Ovary (tissue), 9 donors: ENCODE data around the gene IFFO2. TPM values are rescaled to one million over a fixed set of nuclear protein-coding genes. Genes with fewer than 3 reads are reported as not detected.

Experiments
- DNase-seq, 5 donors: peaks; one replicate each; pipeline ENCODE4 v3.0.0-alpha.2; 2019 to 2020
- H3K27ac ChIP-seq, 2 donors: fragments of 200-600 bp; one replicate each; pipeline versions ENCODE4 v1.5.1 to v1.8.0; 2019 to 2022
- H3K27me3 ChIP-seq: fragments of 200-600 bp; one replicate; pipeline ENCODE4 v1.8.0; 2022
- H3K36me3 ChIP-seq: fragments of 200-600 bp; sonication (generic); one replicate; pipeline ENCODE4 v1.5.1; 2019
- H3K4me1 ChIP-seq: one replicate; pipeline ENCODE4 v1.8.1; 2013; ENCODE audit warnings: mild to moderate bottlenecking, moderate library complexity; ENCODE audit not compliant: insufficient read depth
- H3K4me3 ChIP-seq: fragments of 200-600 bp; sonication (generic); one replicate; pipeline ENCODE4 v1.5.1; 2017
- H3K9me3 ChIP-seq, 2 donors: fragments of 200-600 bp in 1 of 2; sonication (generic) in 1 of 2; one replicate each; pipeline versions ENCODE4 v1.5.1 to v1.8.1; 2013 to 2019; ENCODE audit warnings: mild to moderate bottlenecking in 1 of 2, moderate library complexity in 1 of 2
- EP300 ChIP-seq: sonication (generic); formaldehyde crosslinking; IDR thresholded peaks from one replicate; pipeline ENCODE4 v1.6.1; 2017; ENCODE audit warnings: antibody characterized with exemption
- POLR2A ChIP-seq: fragments of 450-650 bp; IDR thresholded peaks from one replicate; pipeline ENCODE4 v1.6.1; 2017; ENCODE audit warnings: antibody characterized with exemption, mild to moderate bottlenecking, moderate library complexity
- WGBS, 3 donors: extraction: QIAGEN DNeasy Blood & Tissue Kit in 1 of 3; methylation state at CpG; one replicate each; pipeline versions ENCODE4 v1.1.5 to v1.1.7; 2013 to 2017; 5-methylcytosine and 5-hydroxymethylcytosine counted together
- intact Hi-C, 4 donors: fragments of 100-400 bp; cut with DNase I; formaldehyde crosslinking; loops; one replicate each; pipeline versions ENCODE4 v1.11.0 to v1.15.1; 2022 to 2023
- polyA plus RNA-seq, 2 donors: library from polyadenylated mRNA; stranded (reverse); fragments of 200-250 nt in 1 of 2; fragments of 350-450 nt in 1 of 2; fragmentation: Illumina TruSeq in 1 of 2; extraction: RNeasy Lipid Tissue Mini Kit (QIAGEN cat#74804) in 1 of 2; gene quantifications; one replicate each; pipeline ENCODE4 v1.2.3, GENCODE V29; 2013 to 2014
- total RNA-seq, 7 donors: library from RNA; depleted of rRNA in 2 of 7; stranded (reverse); fragments of >200 nt in 2 of 7; fragmentation: NEBNext Ultra II Directional in 3 of 7; extraction: Animal tissue kit (Norgen Biotek cat#: 25700) in 3 of 7; gene quantifications; one replicate each; pipeline versions ENCODE4 v1.1.0 to v1.2.4, GENCODE V29; 2016 to 2023
- TF ChIP-seq, protein P1 (sequence below), 3 donors: fragments of 450-650 bp in 2 of 3; fragments of 200-600 bp in 1 of 3; IDR thresholded peaks; one replicate each; pipeline versions ENCODE4 v1.5.1 to v1.8.0; 2016 to 2022; ENCODE audit warnings: antibody characterized with exemption in 3 of 3, mild to moderate bottlenecking in 1 of 3
- donor health status: DM: no; HTN: no; CAD: no; lungs with moderate emphysema.
- donor health status: DM: no; HTN: no; CAD: no.
- donor health status: Bipolar disorder and iron deficiency.
- donor health status: DM: yes; HTN: yes; CAD: no.
- donor health status: DM: no; HTN: no; CAD: no.
- donor health status: DM: yes; HTN: yes; CAD: no.

The IFFO2 gene
- total and polyA plus RNA-seq, 9 donors = 3.4 to 11.2 (median 6.2) TPM

- DNase-seq = no peak
- Histone ChIP-seq H3K27me3 (no peaks in the 10 kb centered on the region), H3K9me3 (no peaks in the 10 kb centered on the region), H3K4me1 (no peaks in the 10 kb centered on the region), H3K36me3 (no peaks in the 10 kb centered on the region), H3K4me3 (no peak overlapping the region), H3K27ac (no peak overlapping the region)
- 95 to 97% (median 96%) methylated on average over 23 of the region's 23 CpGs for WGBS, 3 donors
- intact Hi-C loops = no loop called here
- TF ChIP-seq, protein P1, sequence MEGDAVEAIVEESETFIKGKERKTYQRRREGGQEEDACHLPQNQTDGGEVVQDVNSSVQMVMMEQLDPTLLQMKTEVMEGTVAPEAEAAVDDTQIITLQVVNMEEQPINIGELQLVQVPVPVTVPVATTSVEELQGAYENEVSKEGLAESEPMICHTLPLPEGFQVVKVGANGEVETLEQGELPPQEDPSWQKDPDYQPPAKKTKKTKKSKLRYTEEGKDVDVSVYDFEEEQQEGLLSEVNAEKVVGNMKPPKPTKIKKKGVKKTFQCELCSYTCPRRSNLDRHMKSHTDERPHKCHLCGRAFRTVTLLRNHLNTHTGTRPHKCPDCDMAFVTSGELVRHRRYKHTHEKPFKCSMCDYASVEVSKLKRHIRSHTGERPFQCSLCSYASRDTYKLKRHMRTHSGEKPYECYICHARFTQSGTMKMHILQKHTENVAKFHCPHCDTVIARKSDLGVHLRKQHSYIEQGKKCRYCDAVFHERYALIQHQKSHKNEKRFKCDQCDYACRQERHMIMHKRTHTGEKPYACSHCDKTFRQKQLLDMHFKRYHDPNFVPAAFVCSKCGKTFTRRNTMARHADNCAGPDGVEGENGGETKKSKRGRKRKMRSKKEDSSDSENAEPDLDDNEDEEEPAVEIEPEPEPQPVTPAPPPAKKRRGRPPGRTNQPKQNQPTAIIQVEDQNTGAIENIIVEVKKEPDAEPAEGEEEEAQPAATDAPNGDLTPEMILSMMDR (IDR thresholded peaks at IDR 0.05) = no peak
- TF ChIP-seq EP300 (no peak), POLR2A (no peak)
Measured at GRCh38 chr1:18883079-18883478, 73.4 kb downstream of the IFFO2 start.

- H3K36me3 ChIP-seq = no peaks in the 10 kb centered on the region
Measured at GRCh38 chr1:18882486-18882885, 74.0 kb downstream of the IFFO2 start.

DNA sequence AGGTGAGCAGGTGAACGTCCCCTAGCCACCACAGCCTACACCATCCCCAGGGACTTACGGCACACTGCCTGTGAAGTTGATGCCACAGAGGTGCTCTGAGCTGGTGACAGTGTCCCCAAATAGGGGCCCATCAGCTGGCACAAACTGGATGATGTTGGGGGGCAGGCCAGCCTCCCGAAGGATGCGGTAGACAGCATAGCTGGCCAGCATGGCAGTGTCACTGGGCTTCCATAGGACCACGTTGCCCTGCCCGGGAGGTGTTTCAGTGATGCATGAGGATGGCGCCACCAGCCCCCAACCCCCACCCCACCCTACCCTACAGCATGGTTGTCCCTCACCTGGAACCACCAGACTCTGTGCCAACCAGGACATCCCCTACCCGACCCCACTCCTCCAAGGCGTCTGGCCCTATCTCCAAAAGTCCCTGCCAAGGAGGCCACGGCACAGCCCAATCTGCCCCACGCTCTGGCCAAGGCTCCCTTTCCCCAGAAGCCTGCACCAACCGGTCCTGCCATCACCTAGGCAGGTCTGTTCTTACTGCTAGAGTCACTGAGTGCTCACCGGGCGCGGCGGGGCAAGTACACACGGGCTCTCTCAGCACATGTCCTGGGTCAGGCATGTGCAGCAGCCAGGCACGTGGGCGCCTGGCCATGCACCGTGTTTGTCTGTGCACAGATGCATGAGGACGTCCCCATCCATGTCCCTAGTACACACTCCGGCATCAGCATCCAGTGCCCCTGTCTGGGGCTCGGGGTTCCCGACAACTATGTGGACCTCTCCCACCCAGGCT is 74.6 kb downstream of the IFFO2 start:
- Histone ChIP-seq H3K4me3 (no peak overlapping the region), H3K4me1 (no peaks in the 10 kb centered on the region), H3K36me3 (no peaks in the 10 kb centered on the region), H3K27me3 (no peaks in the 10 kb centered on the region), H3K27ac (no peak overlapping the region), H3K9me3 (no peaks in the 10 kb centered on the region)
- no peak for DNase-seq
- WGBS, 3 donors = 61 to 70% (median 66%) methylated on average over 19 to 24 of the region's 24 CpGs
- TF ChIP-seq POLR2A (no peak), EP300 (no peak)
- TF ChIP-seq, protein P1 (IDR thresholded peaks at IDR 0.05) = no peak
- intact Hi-C loops = no loop called here

More at GRCh38 chr1:18882486-18882885, 74.0 kb downstream of the IFFO2 start:
- Histone ChIP-seq H3K4me1 (no peaks in the 10 kb centered on the region), H3K27me3 (no peaks in the 10 kb centered on the region), H3K27ac (no peak overlapping the region), H3K9me3 (no peaks in the 10 kb centered on the region), H3K4me3 (no peak overlapping the region)
- DNase-seq = no peak
- whole genome bisulfite sequencing, 3 donors = 19 to 29% (median 26%) methylated on average over 8 of the region's 8 CpGs
- intact Hi-C loops = no loop called here
- no peak for TF ChIP-seq EP300
- no peak for TF ChIP-seq POLR2A
- TF ChIP-seq, protein P1 (IDR thresholded peaks at IDR 0.05) = no peak

- H3K27ac ChIP-seq = no peak overlapping the region
- no peak overlapping the region for H3K4me3 ChIP-seq
- no peak for DNase-seq
- WGBS, 3 donors = 98 to 100% (median 100%) methylated on average over 2 of the region's 2 CpGs
- intact Hi-C loops = no loop called here
- no peaks in the 10 kb centered on the region for H3K36me3 ChIP-seq
- H3K27me3 ChIP-seq = no peaks in the 10 kb centered on the region
- no peaks in the 10 kb centered on the region for H3K4me1 ChIP-seq
- TF ChIP-seq, protein P1 (IDR thresholded peaks at IDR 0.05) = no peak
- TF ChIP-seq EP300 (no peak), POLR2A (no peak)
- no peaks in the 10 kb centered on the region for H3K9me3 ChIP-seq
Measured at GRCh38 chr1:18881164-18881563, 75.3 kb downstream of the IFFO2 start.
